Esophagus (tissue), 2 donors: ENCODE results near the gene NUDT13. TPM values are rescaled to one million over a fixed set of nuclear protein-coding genes. Genes with fewer than 3 reads are reported as not detected.

Source experiments
- H3K27ac ChIP-seq, 2 donors: one replicate each; pipeline ENCODE4 v1.5.1; 2013; ENCODE audit warnings: low read depth in 2 of 2, mild to moderate bottlenecking in 2 of 2, inconsistent platforms in 1 of 2, low read length in 1 of 2, moderate library complexity in 1 of 2
- H3K27me3 ChIP-seq, 2 donors: one replicate each; pipeline ENCODE4 v1.6.1; 2013; ENCODE audit warnings: low read length in 2 of 2, control low read depth in 1 of 2, mild to moderate bottlenecking in 1 of 2; ENCODE audit not compliant: insufficient read depth in 2 of 2, control insufficient read depth in 1 of 2
- H3K36me3 ChIP-seq, 2 donors: one replicate each; pipeline ENCODE4 v1.6.1; 2013; ENCODE audit warnings: low read length in 1 of 2; ENCODE audit not compliant: control insufficient read depth in 2 of 2, insufficient read depth in 2 of 2
- H3K4me1 ChIP-seq, 2 donors: one replicate each; pipeline ENCODE4 v1.6.1; 2013; ENCODE audit warnings: low read length in 1 of 2; ENCODE audit not compliant: control insufficient read depth in 2 of 2, insufficient read depth in 2 of 2
- H3K4me3 ChIP-seq, 2 donors: one replicate each; pipeline ENCODE4 v1.5.1; 2013; ENCODE audit warnings: low read length in 2 of 2, mild to moderate bottlenecking in 2 of 2, low read depth in 1 of 2, moderate library complexity in 1 of 2
- H3K9me3 ChIP-seq, 2 donors: one replicate each; pipeline ENCODE4 v1.6.1; 2013; ENCODE audit warnings: mild to moderate bottlenecking in 2 of 2, low read depth in 1 of 2, low read length in 1 of 2, moderate library complexity in 1 of 2; ENCODE audit not compliant: control insufficient read depth in 2 of 2, insufficient read depth in 1 of 2
- WGBS, 2 donors: extraction: QIAGEN DNeasy Blood & Tissue Kit; methylation state at CpG; one replicate each; pipeline ENCODE4 v1.1.7; 2013; 5-methylcytosine and 5-hydroxymethylcytosine counted together
- polyA plus RNA-seq, 2 donors: library from polyadenylated mRNA; stranded (reverse); fragments of 200-250 nt; gene quantifications; one replicate each; pipeline ENCODE4 v1.2.3, GENCODE V29; 2013
- donor health status: healthy with polysubstance abuse.
- donor health status: Bipolar disorder and iron deficiency.

NUDT13 gene
- 1 to 10 TPM; 1.3 to 1.8 TPM for polyA plus RNA-seq

DNA sequence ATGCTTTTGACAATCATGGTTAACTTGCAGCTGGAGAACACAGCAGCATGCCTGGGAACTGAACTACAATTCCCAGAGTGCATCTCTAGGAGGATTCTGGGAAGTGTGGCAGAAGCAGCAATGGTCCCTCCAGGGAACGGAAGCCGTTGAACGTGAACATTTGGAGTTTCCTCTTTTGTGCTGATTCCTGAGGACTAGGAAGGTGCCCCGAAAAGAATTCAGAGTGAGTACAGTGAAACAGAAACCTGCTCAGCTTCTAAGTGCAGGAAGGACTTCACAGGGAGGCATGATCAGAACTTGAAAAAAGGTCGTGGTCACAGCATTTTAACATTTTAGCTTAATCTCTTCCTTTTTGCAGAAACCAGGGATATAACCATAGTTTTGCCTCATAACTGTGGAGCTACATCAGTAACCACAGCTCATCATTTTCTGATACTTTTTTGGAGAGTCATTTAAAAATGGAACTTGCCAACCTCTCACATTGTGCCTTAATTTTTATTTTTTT, at the start of gene NUDT13:
Gene NUDT13 (plus strand): TSS at position 111 of the 505 bp plus-strand sequence. CDS start 3,911 bp downstream, outside the sequence.
- 2% methylated on average over 5 of the region's 5 CpGs for WGBS, 2 donors
- Histone ChIP-seq H3K4me3 (peak within 1 kb of the TSS; percentile 36 to 72), H3K36me3 (no peaks in the 10 kb centered on the region), H3K9me3 (no peaks in the 10 kb centered on the region), H3K27ac (peak within 1 kb of the TSS; percentile 79 to 90), H3K27me3 (no peaks in the 10 kb centered on the region), H3K4me1 (no peaks in the 10 kb centered on the region)

DNA sequence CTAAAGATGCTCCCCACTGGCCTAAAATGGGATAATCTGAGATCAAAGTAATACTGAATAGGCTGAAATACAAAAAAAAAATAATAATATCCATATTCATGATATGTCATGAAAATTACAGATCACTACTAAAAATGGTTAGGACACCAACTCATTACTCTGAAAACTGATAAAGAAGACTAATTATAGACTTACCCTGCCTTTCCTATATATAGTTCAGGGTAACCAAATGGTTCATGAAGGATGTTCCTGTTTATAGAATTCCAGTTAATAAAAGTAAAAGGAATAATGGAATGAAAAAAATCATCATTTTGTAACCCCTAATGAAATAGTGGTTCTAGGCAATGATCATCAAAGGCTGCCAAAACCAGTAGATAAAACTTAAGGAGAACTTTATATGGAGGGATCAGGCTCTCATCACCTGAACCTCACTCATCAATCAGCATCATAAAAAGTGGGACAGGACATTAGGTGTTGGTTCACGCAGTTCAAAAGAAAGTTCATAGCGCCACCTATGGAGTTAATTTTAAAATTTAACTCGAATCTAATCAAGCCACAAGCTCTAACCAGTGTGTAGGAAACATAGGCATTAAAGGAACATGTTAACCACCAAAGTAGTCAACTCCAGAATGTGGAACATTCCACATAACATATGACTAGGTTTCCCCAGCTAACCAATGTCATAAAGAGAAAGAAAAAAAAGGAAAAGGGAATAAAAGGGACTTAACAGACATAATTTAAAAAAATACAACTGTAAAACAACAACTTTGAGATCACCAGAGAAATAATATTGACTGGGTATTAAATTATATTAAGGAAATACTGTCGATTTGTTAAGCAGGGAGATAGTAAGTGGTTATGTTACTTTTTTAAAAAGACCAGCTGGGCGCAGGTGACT, 49.3 kb upstream of the NUDT13 start:
- H3K27ac ChIP-seq, result no peak overlapping the region
- 35 to 41% methylated on average over 5 of the region's 5 CpGs for WGBS, 2 donors
- no peaks in the 10 kb centered on the region for H3K4me1 ChIP-seq
- no peaks in the 10 kb centered on the region for H3K27me3 ChIP-seq
- H3K36me3 ChIP-seq, result peaks cover 0 to 2% of the 10 kb centered on the region in 2 donors
- no peak overlapping the region for H3K4me3 ChIP-seq
- H3K9me3 ChIP-seq, result no peaks in the 10 kb centered on the region

- no peak overlapping the region for H3K4me3 ChIP-seq
- 80 to 86% methylated on average over 1 of the region's 1 CpG for WGBS, 2 donors
- H3K27ac ChIP-seq, result no peak overlapping the region
- H3K4me1 ChIP-seq, result no peaks in the 10 kb centered on the region
- H3K27me3 ChIP-seq, result no peaks in the 10 kb centered on the region
- peaks cover 2% of the 10 kb centered on the region in 2 donors for H3K36me3 ChIP-seq
- H3K9me3 ChIP-seq, result no peaks in the 10 kb centered on the region
These were observed 48.5 kb upstream of the NUDT13 start for GRCh38 chr10:73061743-73062142.

GRCh38 chr10:73065441-73065840, 44.8 kb upstream of the NUDT13 start:
- H3K4me3 ChIP-seq, result no peak overlapping the region
- WGBS, 2 donors, result 88 to 95% methylated on average over 1 of the region's 1 CpG
- no peaks in the 10 kb centered on the region for H3K27me3 ChIP-seq
- no peaks in the 10 kb centered on the region for H3K4me1 ChIP-seq
- peaks cover 2% of the 10 kb centered on the region in 2 donors for H3K36me3 ChIP-seq
- H3K27ac ChIP-seq, result no peak overlapping the region
- H3K9me3 ChIP-seq, result no peaks in the 10 kb centered on the region

- H3K4me3 ChIP-seq, result no peak overlapping the region
- no peaks in the 10 kb centered on the region for H3K36me3 ChIP-seq
- no peaks in the 10 kb centered on the region for H3K4me1 ChIP-seq
- no peaks in the 10 kb centered on the region for H3K9me3 ChIP-seq
- no peak overlapping the region for H3K27ac ChIP-seq
- H3K27me3 ChIP-seq, result no peaks in the 10 kb centered on the region
These were observed 36.6 kb upstream of the NUDT13 start for GRCh38 chr10:73073627-73074026.

DNA sequence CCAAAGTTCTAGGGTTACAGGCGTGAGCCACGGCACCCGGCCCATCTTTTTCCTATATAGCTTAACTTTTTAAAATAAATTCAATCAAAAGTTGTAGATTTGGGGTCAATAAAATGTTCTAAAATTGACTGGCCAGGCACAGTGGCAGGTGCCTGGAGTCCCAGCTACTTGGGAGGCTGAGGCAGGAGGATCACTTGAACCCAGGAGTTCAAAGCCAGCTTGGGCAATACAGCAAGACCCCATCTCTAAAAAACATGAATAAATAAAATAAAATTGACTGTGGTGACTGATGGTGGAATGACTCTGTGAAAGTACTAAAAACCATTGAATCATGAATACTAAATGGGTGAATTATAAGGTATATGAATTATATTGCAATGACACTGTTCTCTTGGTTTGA, 34.4 kb upstream of the NUDT13 start:
- 77 to 99% methylated on average over 3 of the region's 3 CpGs for WGBS, 2 donors
- Histone ChIP-seq H3K4me3 (no peak overlapping the region), H3K36me3 (no peaks in the 10 kb centered on the region), H3K4me1 (no peaks in the 10 kb centered on the region), H3K27me3 (no peaks in the 10 kb centered on the region), H3K27ac (peak overlapping the region in 1 of 2 donors; percentile 3), H3K9me3 (no peaks in the 10 kb centered on the region)

- Histone ChIP-seq H3K4me1 (no peaks in the 10 kb centered on the region), H3K9me3 (no peaks in the 10 kb centered on the region), H3K36me3 (no peaks in the 10 kb centered on the region), H3K27me3 (no peaks in the 10 kb centered on the region), H3K27ac (peak overlapping the region in 1 of 2 donors; percentile 4), H3K4me3 (no peak overlapping the region)
- 42 to 43% methylated on average over 6 of the region's 6 CpGs for WGBS, 2 donors
These were observed 33.7 kb upstream of the NUDT13 start for GRCh38 chr10:73076360-73077183.

- no peak overlapping the region for H3K27ac ChIP-seq
- WGBS, 2 donors, result 80 to 93% methylated on average over 3 of the region's 3 CpGs
- no peaks in the 10 kb centered on the region for H3K4me1 ChIP-seq
- H3K9me3 ChIP-seq, result no peaks in the 10 kb centered on the region
- H3K27me3 ChIP-seq, result no peaks in the 10 kb centered on the region
- no peak overlapping the region for H3K4me3 ChIP-seq
- no peaks in the 10 kb centered on the region for H3K36me3 ChIP-seq
These were observed 30.3 kb upstream of the NUDT13 start for GRCh38 chr10:73079779-73080541.

DNA sequence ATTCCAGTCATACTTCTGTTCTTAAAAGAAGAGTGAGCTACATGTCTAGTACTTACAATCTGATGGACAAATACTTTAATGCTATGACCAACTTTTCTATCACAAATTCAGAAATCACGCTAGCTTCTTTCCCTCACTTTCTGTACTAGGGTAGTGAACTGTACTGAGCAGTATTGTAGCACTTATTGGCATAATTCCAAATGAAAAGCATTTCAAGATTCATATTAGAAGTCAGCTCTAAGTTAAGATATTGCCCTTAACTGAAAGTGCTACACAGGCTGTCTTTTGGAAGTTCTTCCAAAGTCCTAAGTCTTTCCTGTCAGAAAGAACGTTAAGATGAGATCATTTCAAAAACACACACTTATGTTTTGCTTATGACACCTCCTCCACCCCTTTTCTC, 27.0 kb upstream of the NUDT13 start:
- no peaks in the 10 kb centered on the region for H3K36me3 ChIP-seq
- WGBS, 2 donors, result 37 to 47% methylated on average over 2 of the region's 2 CpGs
- no peak overlapping the region for H3K4me3 ChIP-seq
- H3K4me1 ChIP-seq, result no peaks in the 10 kb centered on the region
- no peak overlapping the region for H3K27ac ChIP-seq
- no peaks in the 10 kb centered on the region for H3K27me3 ChIP-seq
- H3K9me3 ChIP-seq, result no peaks in the 10 kb centered on the region
